ENCODE results near the gene SMCO3. TPM values are rescaled to one million over a fixed set of nuclear protein-coding genes. Genes with fewer than 3 reads are reported as not detected.
A peak's percentile ranks its signal among the peaks of the same experiment; 100 is the strongest.

SMCO3 gene
- total and polyA plus RNA-seq, 2 of the 8 experiments (the other 6 are each of a cell fraction or from before 2014, with no cell fraction given): not detected

- TF ChIP-seq SP4 (IDR thresholded peaks at IDR 0.05; ENCODE audit: low read length) (no peak), RFX5 (IDR thresholded peaks at IDR 0.05; ENCODE audit: borderline replicate concordance, low read depth, low read length) (no peak), SP2 (IDR thresholded peaks at IDR 0.05; ENCODE audit: low read length) (peak; percentile 92), RNF2 (IDR thresholded peaks at IDR 0.05; ENCODE audit: borderline replicate concordance, low read depth, low read length, missing control alignments, poor library complexity, severe bottlenecking) (no peak), SAP30 (IDR thresholded peaks at IDR 0.05; ENCODE audit: insufficient read depth, insufficient replicate concordance, low read length) (peak; percentile 48), CREB1 (IDR thresholded peaks at IDR 0.05) (peak; percentile 85), SP1 (IDR thresholded peaks at IDR 0.05; ENCODE audit: low read depth, low read length) (peak; percentile 86), EGR1 (IDR thresholded peaks at IDR 0.05; ENCODE audit: borderline replicate concordance, low read depth, low read length) (no peak), BRCA1 (IDR thresholded peaks at IDR 0.05; ENCODE audit: low read depth, low read length) (no peak), SIX5 (IDR thresholded peaks at IDR 0.05; ENCODE audit: low read depth, low read length) (no peak), HDAC2 (IDR thresholded peaks at IDR 0.05; ENCODE audit: borderline replicate concordance in 1 of 2, low read depth in 2 of 2, low read length in 2 of 2) (no peak), EP300 (IDR thresholded peaks at IDR 0.05; ENCODE audit: borderline replicate concordance in 1 of 2, low read depth in 2 of 2, low read length in 2 of 2) (no peak), CEBPB (IDR thresholded peaks at IDR 0.05; ENCODE audit: low read depth, low read length) (no peak), USF2 (IDR thresholded peaks at IDR 0.05; ENCODE audit: low read length) (no peak), TAF1 (IDR thresholded peaks at IDR 0.05; ENCODE audit: low read depth, low read length) (peak; percentile 97), POU5F1 (IDR thresholded peaks at IDR 0.05; ENCODE audit: low read depth, low read length) (no peak), NANOG (IDR thresholded peaks at IDR 0.05; ENCODE audit: insufficient read depth, low read depth, low read length, poor library complexity, severe bottlenecking) (no peak), KDM5A (IDR thresholded peaks at IDR 0.05; ENCODE audit: low read length) (peak; percentile 73), MAFK (IDR thresholded peaks at IDR 0.05; ENCODE audit: low read depth, low read length) (no peak)
Observed at GRCh38 chr12:14803011-14803829, 10.8 kb downstream of the SMCO3 start, which contains the start of the genes C12orf60 and WBP11 (continued).

Measured in H1 (cell line).